HG02571 (cell line): ENCODE results near the gene TLCD4.

Experiments used
- ATAC-seq: cut with Tn5 transposase; IDR thresholded peaks from one replicate; pipeline ENCODE4 v1.9.1; 2021; ENCODE audit warnings: mild to moderate bottlenecking, moderate library complexity; ENCODE audit not compliant: unreplicated experiment

TLCD4 gene

DNA sequence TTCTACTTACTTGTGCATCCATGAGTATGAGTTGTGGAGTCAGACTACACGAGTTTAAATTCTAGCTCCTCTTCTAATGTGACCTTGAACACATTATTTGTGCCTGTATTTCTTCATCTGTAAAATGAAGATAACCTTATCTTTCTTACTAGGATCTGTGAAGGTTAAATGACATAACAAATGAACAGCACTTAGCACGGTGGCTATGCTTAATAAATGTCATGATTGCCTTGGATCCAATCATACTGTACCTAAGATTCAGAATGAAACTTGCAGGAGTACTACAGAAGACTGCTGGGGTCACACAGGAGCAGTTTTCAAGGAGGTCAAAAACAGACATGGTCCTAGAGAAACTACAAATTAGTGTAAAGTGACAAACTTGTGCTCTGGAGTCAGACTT is 22.2 kb upstream of the TLCD4 start:
- no peak for ATAC-seq

DNA sequence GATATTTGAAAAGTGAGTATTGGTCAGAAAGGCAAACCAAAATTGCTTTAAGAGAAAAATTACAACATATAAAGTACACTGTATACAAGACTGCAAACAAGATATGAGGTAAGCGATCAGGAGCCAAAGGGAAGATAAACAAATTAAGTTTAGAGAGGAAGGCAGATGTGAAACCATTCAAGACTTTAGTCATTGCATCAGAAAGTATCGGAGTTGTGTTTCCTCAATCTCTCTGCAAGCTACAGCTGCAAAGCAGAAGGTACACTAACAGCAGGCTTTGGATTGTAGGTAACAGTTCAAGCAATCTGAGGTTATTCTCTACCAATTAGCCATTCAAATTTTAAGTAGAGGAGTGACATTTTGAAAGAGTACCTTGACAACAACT is 21.3 kb upstream of the TLCD4 start:
- peak; percentile 95 for ATAC-seq

GRCh38 chr1:95096218-95096841 is 20.8 kb upstream of the TLCD4 start:
- ATAC-seq: peak; percentile 29

DNA sequence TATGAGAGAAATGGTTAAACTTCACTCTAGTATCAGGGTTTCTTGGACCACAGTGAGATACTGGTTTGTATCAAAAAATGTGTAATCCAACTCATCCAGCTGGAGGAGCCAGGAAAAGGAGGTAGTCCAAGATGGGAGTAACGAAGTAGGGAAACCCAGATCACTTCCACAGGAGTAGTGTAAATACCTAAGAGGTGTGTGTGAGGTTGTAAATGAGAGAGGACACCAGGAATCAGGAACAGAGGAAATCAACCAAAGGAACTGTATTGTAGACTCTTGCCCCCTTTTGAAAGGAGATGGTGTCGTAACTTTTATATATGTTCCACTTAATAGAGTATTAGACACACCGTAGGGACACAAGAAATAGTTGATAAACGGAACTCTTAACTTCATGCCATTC is 19.7 kb upstream of the TLCD4 start:
- ATAC-seq: no peak

DNA sequence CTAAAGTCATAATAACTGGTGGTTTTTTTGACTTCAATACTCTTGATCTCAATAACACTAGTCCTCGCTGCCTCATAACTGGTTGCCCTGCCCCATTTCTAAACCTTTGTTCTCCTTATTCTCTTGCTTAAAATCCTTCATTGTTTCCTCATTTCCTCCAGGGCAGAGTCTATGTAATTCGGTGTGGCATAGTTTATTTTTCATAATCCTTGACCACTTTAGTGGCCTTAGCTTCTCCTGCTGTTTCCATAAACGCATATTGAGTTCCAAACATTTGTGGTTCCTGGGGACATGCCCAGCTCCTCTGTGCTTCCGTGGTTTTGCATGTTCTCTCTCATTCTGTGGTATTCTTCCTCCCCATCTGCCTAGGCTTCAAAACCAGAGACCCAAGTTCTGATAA is 19.0 kb upstream of the TLCD4 start:
- ATAC-seq: no peak

DNA sequence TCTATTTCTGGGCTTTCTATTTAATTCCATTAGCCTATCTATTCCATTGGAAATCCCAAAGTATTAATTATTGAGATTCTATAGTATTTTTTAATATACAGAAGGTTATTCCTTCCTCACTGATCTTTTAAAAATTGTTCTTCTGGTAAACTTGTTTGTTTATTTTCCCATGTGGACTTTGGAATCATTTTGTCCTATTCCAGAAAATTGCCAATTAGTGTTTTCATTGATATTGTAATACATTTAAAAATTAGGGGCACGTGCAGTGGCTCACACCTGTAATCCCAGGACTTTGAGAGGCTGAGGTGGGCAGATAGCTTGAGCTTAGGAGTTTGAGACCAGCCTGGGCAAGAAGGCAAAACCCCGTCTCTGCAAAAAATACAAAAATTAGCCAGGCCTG is 8.4 kb upstream of the TLCD4 start:
- ATAC-seq: no peak

- no peak for ATAC-seq
These were observed 6.1 kb upstream of the TLCD4 start for GRCh38 chr1:95111014-95111413.

- ATAC-seq: no peak
These were observed 3.5 kb upstream of the TLCD4 start for GRCh38 chr1:95113684-95114083.

- ATAC-seq: no peak
These were observed 1.4 kb upstream of the TLCD4 start for GRCh38 chr1:95115708-95116137.

- peak; percentile 56 for ATAC-seq
These were observed 462 bp upstream of the TLCD4 start for GRCh38 chr1:95116580-95117206.

- peak; percentile 11 for ATAC-seq
These were observed 928 bp downstream of the TLCD4 start for GRCh38 chr1:95118067-95118499.

GRCh38 chr1:95118710-95119109 is 1.6 kb downstream of the TLCD4 start:
- no peak for ATAC-seq

GRCh38 chr1:95119273-95119672 is 2.1 kb downstream of the TLCD4 start:
- ATAC-seq: no peak

DNA sequence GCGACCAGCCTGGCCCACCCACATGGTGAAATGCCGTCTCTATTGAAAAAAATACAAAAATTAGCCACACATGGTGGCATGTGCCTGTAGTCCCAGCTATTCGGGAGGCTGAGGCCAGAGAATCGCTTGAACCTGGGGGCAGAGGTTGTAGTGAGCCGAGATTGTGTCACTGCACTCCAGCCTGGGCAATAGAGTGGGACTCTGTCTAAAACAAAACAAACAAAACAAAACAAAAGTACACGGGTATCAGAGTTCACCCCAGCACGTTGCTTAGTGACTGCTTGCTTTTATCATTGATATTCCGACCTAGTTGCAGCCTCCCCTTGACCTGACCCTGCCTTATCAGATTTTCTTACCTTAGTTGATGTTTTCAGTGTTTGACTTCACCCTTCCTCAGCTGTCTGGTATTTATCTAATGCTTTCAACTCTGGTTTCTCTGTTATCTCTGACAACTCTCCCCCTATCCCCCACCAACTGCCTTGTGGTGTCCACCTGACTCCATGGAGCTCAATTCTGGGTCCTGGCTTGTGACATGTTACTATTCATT is 5.1 kb downstream of the TLCD4 start:
- no peak for ATAC-seq

- no peak for ATAC-seq
These were observed 7.2 kb downstream of the TLCD4 start for GRCh38 chr1:95124342-95124741.

GRCh38 chr1:95126366-95126765 is 9.2 kb downstream of the TLCD4 start:
- ATAC-seq: no peak

DNA sequence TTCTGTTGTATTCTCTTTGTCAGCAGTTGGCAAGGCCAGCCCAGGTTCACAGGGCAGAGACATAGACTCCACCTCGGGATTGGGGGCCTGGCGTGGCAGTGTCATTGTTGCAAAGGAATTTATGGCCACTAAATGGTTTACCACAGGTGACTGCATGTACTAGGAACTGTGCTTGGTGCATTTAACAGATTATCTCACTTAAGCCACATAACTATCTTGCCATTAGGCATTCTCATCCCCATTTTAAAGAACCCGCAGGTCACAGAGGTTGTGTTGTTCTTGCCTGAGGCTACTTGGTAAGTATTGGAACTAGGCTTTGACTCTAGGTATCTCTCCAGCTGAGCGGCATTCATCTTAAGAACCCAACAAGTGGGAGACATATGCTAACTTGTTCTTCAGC is 9.7 kb downstream of the TLCD4 start:
- ATAC-seq: no peak

- ATAC-seq: no peak
These were observed 10.2 kb downstream of the TLCD4 start for GRCh38 chr1:95127380-95127779.

DNA sequence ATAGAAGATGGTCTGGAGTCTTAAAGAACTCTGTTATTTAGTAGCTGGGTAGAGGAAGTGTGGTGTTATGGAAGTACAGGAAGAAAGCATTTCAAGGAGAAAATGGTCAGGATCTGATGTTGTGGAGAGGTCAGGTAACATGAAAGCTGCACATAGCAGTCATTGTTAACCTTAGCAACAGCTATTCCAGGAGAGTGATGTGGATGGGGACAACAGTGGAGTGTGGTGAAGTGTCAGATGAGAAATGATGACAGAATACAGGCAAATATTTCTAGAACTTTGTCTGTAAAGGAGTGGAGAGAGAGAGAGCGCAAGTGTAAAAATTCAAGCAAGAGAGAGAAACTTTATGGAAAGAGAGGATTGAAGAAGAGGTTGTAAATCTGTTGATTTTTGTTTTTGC is 15.6 kb downstream of the TLCD4 start:
- no peak for ATAC-seq

- no peak for ATAC-seq
These were observed 16.5 kb downstream of the TLCD4 start for GRCh38 chr1:95133687-95134086.

- no peak for ATAC-seq
These were observed 21.1 kb downstream of the TLCD4 start for GRCh38 chr1:95138223-95138622.

DNA sequence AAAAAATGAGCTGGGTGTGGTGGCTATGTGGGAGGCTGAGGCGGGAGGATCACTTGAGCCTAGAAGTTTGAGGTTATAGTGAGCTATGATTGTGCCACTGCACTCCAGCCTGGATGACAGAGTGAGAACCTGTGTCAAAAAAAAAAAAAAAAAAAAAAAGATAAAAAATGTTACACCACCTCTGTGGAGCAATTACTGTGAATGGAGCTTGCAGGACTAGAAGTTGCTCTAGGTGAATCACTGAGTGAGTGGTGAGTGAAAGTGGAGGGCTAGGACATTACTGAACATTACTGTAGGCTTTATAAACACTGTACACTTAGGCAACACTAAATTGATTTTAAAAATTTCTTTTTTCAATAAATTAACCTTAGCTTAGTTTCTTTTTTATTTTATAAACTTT is 21.9 kb downstream of the TLCD4 start:
- ATAC-seq: no peak

DNA sequence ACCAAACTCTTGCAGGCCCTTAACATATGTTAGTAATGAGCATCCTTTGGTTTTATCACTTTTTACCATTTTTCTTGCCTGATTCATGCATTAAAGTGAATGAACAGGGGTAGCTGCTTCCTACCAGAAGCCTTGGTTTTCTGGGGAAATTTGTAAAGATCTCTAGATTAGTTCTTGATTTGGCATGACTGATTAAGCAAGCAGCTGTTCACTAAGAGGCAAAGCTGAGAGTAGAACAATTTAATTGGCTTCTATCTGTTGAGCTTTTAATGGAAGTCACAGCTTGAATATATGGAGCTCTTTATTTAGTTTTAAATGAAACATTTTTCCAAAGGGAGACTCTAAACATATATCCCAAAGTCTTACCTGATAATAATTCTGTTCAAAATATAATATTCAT is 23.6 kb downstream of the TLCD4 start:
- ATAC-seq: no peak
